A673 (cell line): ENCODE measurements around the gene CHD1L.

ENCODE experiments used
- EZH2 ChIP-seq: fragments of 200-600 bp; sonication (generic); IDR thresholded peaks from 2 replicates; pipeline ENCODE4 v1.6.1; 2017; ENCODE audit warnings: borderline replicate concordance, low read depth, mild to moderate bottlenecking, mixed read lengths, antibody characterized with exemption, low read length; ENCODE audit not compliant: poor library complexity, severe bottlenecking
- TF ChIP-seq, protein P1 (sequence below): fragments of 300-800, 200-600 bp; sonication (generic); conservative IDR thresholded peaks from 2 replicates; pipeline ENCODE4 v1.5.1; 2017; ENCODE audit warnings: low read depth, mild to moderate bottlenecking, antibody characterized with exemption, low read length, moderate library complexity, mixed read lengths

DNA sequence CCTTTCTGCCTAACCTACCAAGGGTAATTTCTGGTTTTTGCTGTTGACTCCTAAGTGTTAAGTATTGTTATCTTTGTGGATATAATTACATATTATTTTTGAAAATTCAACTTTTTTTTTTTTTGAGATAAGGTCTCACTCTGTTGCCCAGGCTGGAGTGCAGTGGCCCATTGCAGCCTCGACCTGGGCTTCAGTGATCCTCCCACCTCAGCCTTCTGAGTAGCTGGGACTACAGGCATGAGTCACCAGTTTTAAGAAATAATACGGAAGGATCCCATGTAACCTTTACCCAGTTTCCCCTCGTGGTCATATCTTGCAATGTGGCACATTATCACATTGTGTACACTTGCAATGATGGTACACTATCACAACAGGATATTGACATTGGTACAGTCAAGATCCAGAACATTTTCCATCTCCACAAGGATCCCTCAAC is 3.1 kb downstream of the CHD1L start:
- TF ChIP-seq, protein P1, sequence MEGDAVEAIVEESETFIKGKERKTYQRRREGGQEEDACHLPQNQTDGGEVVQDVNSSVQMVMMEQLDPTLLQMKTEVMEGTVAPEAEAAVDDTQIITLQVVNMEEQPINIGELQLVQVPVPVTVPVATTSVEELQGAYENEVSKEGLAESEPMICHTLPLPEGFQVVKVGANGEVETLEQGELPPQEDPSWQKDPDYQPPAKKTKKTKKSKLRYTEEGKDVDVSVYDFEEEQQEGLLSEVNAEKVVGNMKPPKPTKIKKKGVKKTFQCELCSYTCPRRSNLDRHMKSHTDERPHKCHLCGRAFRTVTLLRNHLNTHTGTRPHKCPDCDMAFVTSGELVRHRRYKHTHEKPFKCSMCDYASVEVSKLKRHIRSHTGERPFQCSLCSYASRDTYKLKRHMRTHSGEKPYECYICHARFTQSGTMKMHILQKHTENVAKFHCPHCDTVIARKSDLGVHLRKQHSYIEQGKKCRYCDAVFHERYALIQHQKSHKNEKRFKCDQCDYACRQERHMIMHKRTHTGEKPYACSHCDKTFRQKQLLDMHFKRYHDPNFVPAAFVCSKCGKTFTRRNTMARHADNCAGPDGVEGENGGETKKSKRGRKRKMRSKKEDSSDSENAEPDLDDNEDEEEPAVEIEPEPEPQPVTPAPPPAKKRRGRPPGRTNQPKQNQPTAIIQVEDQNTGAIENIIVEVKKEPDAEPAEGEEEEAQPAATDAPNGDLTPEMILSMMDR, result no peak
- TF ChIP-seq EZH2, result no peak
